ENCODE results near the gene CMYA5. TPM values are rescaled to one million over a fixed set of nuclear protein-coding genes. Genes with fewer than 3 reads are reported as not detected.

The CMYA5 gene
- total and polyA plus RNA-seq, 2 donors (not counting 3 experiments of a cell fraction or from before 2014, with no cell fraction given): 0.04 to 0.20 TPM

DNA sequence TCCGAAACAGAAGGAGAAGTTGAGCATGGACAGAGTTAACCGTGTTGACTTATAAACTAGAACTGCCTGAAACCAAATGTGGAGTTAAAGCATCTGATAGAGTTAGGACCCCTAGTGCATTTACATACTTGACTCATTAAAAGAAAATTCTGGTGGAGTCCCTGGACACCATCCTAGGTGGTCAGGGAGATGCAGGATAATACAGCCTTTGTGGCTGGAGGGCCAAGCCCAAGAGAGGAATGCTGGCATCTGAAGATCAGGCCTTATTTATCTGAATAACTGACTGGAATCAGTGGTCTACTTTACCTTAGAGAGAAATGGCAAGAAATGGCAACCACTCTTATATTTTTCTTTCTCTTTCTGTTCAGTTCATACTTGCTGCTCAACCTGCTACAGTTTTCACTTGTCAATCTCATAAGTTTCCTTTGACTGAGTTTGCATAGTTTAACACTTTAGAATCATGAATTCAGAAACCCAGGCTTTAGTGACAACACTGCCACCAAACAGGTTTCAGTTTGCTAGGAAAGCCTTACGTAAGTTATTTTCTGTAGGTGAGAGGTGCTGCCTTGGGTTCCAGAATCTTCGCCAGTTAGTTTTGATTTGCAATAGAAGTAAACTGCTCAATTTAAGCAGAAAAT, 10.2 kb downstream of the CMYA5 start:
- DNase-seq (ENCODE audit: low read depth, low spot score): no peak
- peaks cover 0 to 2% of the 10 kb centered on the region in 2 experiments for H3K27me3 ChIP-seq (ENCODE audit: control insufficient read depth in 2 of 2, insufficient read depth in 2 of 2, low read length in 2 of 2)
- no peaks in the 10 kb centered on the region for H3K79me2 ChIP-seq (ENCODE audit: control insufficient read depth, insufficient read depth, low read length)
- H3K9me1 ChIP-seq (replicated peaks; ENCODE audit: control insufficient read depth, extremely low read depth, insufficient read depth, low read length): no peaks in the 10 kb centered on the region
- no peaks in the 10 kb centered on the region for H3K4me1 ChIP-seq (ENCODE audit: control insufficient read depth, extremely low read depth, insufficient read depth, low read length)
- no peak overlapping the region for H2AFZ ChIP-seq (ENCODE audit: low read depth, low read length)
- intact Hi-C loops (cut with micrococcal nuclease): no loop called here
- H3K9me3 ChIP-seq (replicated peaks; ENCODE audit: control insufficient read depth, insufficient read depth, low read length): no peaks in the 10 kb centered on the region
- H3K4me3 ChIP-seq (replicated peaks in 1 of 3; ENCODE audit: insufficient read depth in 1 of 3, low read depth in 1 of 3, low read length in 3 of 3): no peak overlapping the region
- no peaks in the 10 kb centered on the region for H3K36me3 ChIP-seq (ENCODE audit: control insufficient read depth in 2 of 2, extremely low read depth in 1 of 2, insufficient read depth in 2 of 2, low read length in 2 of 2)
- no peak for FAIRE-seq
- ChIA-PET POLR2A (no interaction called here), CTCF (no interaction called here)
- no peaks in the 10 kb centered on the region for H4K20me1 ChIP-seq (replicated peaks; ENCODE audit: control insufficient read depth, extremely low read depth, insufficient read depth, low read length)
- TF ChIP-seq MYC (IDR thresholded peaks at IDR 0.05; ENCODE audit: low read depth, low read length) (no peak), CTCF (IDR thresholded peaks at IDR 0.05; ENCODE audit: extremely low read depth in 1 of 2, insufficient read depth in 1 of 2, low read depth in 1 of 2, low read length in 2 of 2) (no peak), JUN (IDR thresholded peaks at IDR 0.05; ENCODE audit: borderline replicate concordance, insufficient read depth, insufficient read length, low read depth) (no peak), FOS (IDR thresholded peaks at IDR 0.05; ENCODE audit: borderline replicate concordance, insufficient read depth, low read length) (no peak), POLR2A (IDR thresholded peaks at IDR 0.05; ENCODE audit: low read depth, low read length) (no peak), GATA2 (IDR thresholded peaks at IDR 0.05; ENCODE audit: insufficient read depth, insufficient read length, low read depth, low read length) (no peak), POLR2AphosphoS5 (IDR thresholded peaks at IDR 0.05; ENCODE audit: insufficient read depth, low read depth, low read length) (no peak), EZH2 (IDR thresholded peaks at IDR 0.05; ENCODE audit: borderline replicate concordance, low read depth, low read length, severe bottlenecking) (no peak)
- TF ChIP-seq, protein P1, sequence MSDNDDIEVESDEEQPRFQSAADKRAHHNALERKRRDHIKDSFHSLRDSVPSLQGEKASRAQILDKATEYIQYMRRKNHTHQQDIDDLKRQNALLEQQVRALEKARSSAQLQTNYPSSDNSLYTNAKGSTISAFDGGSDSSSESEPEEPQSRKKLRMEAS (IDR thresholded peaks at IDR 0.05; ENCODE audit: insufficient read depth, insufficient read length): no peak
- H3K27ac ChIP-seq (ENCODE audit: insufficient read depth, low read depth, low read length): no peak overlapping the region
- no peak overlapping the region for H3K4me2 ChIP-seq (ENCODE audit: insufficient read depth, low read length)
- dilution Hi-C loops (cut with MboI; ENCODE audit: extremely low pct_ligation_motif_present, low sequenced_read_pairs): no loop called here
- no TSS peak for BruUV-seq (replicated peaks)
- H3K9ac ChIP-seq (replicated peaks; ENCODE audit: extremely low read depth, insufficient read depth, low read length): no peak overlapping the region

Data from endothelial cell of umbilical vein (primary cell).